Body of pancreas (tissue), 4 donors: Measurements from ENCODE around the gene TPST2. TPM values are rescaled to one million over a fixed set of nuclear protein-coding genes. Genes with fewer than 3 reads are reported as not detected.

Experiments
- ATAC-seq: fragments of 150-250 bp; one replicate; pipeline ENCODE4 v1.9.1; 2016
- DNase-seq, 4 donors: peaks; one replicate each; pipeline ENCODE4 v3.0.0-alpha.2; 2019
- H3K27ac ChIP-seq, 4 donors: fragments of 200-600 bp; sonication (generic); 1 replicate in 3 of 4; 2 replicates in 1 of 4; pipeline versions ENCODE4 v1.5.1 to v1.6.1; 2016 to 2019; ENCODE audit warnings: mild to moderate bottlenecking in 1 of 4, mixed read lengths in 1 of 4, moderate library complexity in 1 of 4
- H3K27me3 ChIP-seq, 2 donors: fragments of 200-600 bp; sonication (generic); one replicate each; pipeline ENCODE4 v1.6.0; 2016; ENCODE audit warnings: mild to moderate bottlenecking in 1 of 2
- H3K36me3 ChIP-seq, 2 donors: fragments of 200-600 bp; sonication (generic); replicated peaks in 1 of 2; 2 replicates each; pipeline ENCODE4 v1.5.1; 2016; ENCODE audit warnings: low read depth in 2 of 2; ENCODE audit not compliant: insufficient read depth in 1 of 2
- H3K4me1 ChIP-seq: fragments of 200-600 bp; sonication (generic); one replicate; pipeline ENCODE4 v1.6.0; 2016
- H3K4me3 ChIP-seq, 2 donors: fragments of 200-600 bp; sonication (generic); 1 replicate in 1 of 2; 2 replicates in 1 of 2; pipeline ENCODE4 v1.5.1; 2016 to 2019
- H3K9me3 ChIP-seq, 3 donors: fragments of 200-600 bp; sonication (generic); 1 replicate in 2 of 3; 2 replicates in 1 of 3; pipeline ENCODE4 v1.5.1; 2016
- POLR2A ChIP-seq, 3 donors: fragments of 450-650 bp; IDR thresholded peaks; one replicate each; pipeline ENCODE4 v1.6.1; 2016; ENCODE audit warnings: antibody characterized with exemption in 3 of 3, mild to moderate bottlenecking in 2 of 3
- WGBS, 2 donors: methylation state at CpG; one replicate each; pipeline ENCODE4 v1.1.5; 2017; 5-methylcytosine and 5-hydroxymethylcytosine counted together
- intact Hi-C: fragments of 100-400 bp; cut with DNase I; formaldehyde crosslinking; loops from one replicate; pipeline ENCODE4 v1.15.1; 2023
- total RNA-seq, 2 donors: library from RNA; depleted of rRNA; stranded (reverse); fragments of >200 nt; gene quantifications; one replicate each; pipeline ENCODE4 v1.1.0, GENCODE V29; 2016
- TF ChIP-seq, protein P1 (sequence below), 7 experiments: fragments of 450-650 bp in 4 of 7; fragments of 200-600 bp in 3 of 7; sonication (generic) in 3 of 7; IDR thresholded peaks; one replicate each; pipeline ENCODE4 v1.5.1; 2016 to 2019; ENCODE audit warnings: antibody characterized with exemption in 7 of 7

Gene TPST2
- 100 to 1,000 TPM; 547 to 586 TPM for total RNA-seq

GRCh38 chr22:26589845-26590736, at the start of gene TPST2:
Gene TPST2 (minus strand): TSS chr22:26590132. CDS start chr22:26541630, 48,502 bp downstream.
- Histone ChIP-seq H3K36me3 (no peaks in the 10 kb centered on the region), H3K27me3 (no peaks in the 10 kb centered on the region), H3K9me3 (no peaks in the 10 kb centered on the region), H3K4me3 (peak within 1 kb of the TSS; percentile 89 to 100), H3K27ac (peak within 1 kb of the TSS; percentile 44 to 85 (median 80)), H3K4me1 (peaks cover 23% of the 10 kb centered on the region)
- DNase-seq = peak; percentile 72 to 83 (median 78)
- TF ChIP-seq, protein P1, sequence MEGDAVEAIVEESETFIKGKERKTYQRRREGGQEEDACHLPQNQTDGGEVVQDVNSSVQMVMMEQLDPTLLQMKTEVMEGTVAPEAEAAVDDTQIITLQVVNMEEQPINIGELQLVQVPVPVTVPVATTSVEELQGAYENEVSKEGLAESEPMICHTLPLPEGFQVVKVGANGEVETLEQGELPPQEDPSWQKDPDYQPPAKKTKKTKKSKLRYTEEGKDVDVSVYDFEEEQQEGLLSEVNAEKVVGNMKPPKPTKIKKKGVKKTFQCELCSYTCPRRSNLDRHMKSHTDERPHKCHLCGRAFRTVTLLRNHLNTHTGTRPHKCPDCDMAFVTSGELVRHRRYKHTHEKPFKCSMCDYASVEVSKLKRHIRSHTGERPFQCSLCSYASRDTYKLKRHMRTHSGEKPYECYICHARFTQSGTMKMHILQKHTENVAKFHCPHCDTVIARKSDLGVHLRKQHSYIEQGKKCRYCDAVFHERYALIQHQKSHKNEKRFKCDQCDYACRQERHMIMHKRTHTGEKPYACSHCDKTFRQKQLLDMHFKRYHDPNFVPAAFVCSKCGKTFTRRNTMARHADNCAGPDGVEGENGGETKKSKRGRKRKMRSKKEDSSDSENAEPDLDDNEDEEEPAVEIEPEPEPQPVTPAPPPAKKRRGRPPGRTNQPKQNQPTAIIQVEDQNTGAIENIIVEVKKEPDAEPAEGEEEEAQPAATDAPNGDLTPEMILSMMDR (IDR thresholded peaks at IDR 0.05) = peak in 3 of 7 experiments; percentile 12 to 27 (median 14)
- peak; percentile 30 to 68 (median 61) for TF ChIP-seq POLR2A (IDR thresholded peaks at IDR 0.05)
- peak; percentile 97 for ATAC-seq
- 1% methylated on average over 18 to 46 of the region's 72 CpGs for WGBS, 2 donors
- intact Hi-C loops = no loop called here

- Histone ChIP-seq H3K27me3 (no peaks in the 10 kb centered on the region), H3K9me3 (no peaks in the 10 kb centered on the region), H3K4me3 (no peak overlapping the region), H3K27ac (no peak overlapping the region), H3K4me1 (no peaks in the 10 kb centered on the region), H3K36me3 (no peaks in the 10 kb centered on the region)
- intact Hi-C loops = no loop called here
- 19 to 43% methylated on average over 1 of the region's 1 CpG for WGBS, 2 donors
- DNase-seq (no peak), ATAC-seq (no peak)
- no peak for TF ChIP-seq POLR2A (IDR thresholded peaks at IDR 0.05)
- TF ChIP-seq, protein P1 (IDR thresholded peaks at IDR 0.05) = no peak
Observed at GRCh38 chr22:26636296-26636695, 46.4 kb upstream of the TPST2 start.

DNA sequence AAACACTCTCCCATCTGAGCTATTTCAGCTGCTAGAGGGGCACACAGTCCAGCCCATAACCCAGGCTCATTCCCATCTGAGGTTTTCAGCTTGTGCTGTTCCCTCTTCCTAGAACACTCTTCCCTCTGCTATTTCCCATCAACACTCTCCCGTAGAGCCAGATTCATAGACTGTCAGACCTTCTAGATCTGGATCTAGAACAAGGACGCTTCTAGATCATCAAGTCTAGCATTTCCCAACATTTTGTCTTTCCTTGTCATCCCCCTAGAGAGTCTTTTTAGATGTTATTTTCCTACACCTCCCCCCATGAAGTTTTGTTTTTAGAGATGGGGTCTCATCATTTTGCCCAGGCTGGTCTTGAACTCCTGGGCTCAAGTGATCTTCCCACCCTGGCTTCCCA, 45.2 kb upstream of the TPST2 start:
- H3K27ac ChIP-seq = no peak overlapping the region
- no peak overlapping the region for H3K4me3 ChIP-seq
- no peaks in the 10 kb centered on the region for H3K36me3 ChIP-seq
- H3K4me1 ChIP-seq = no peaks in the 10 kb centered on the region
- DNase-seq = no peak
- no peak for ATAC-seq
- 67 to 80% methylated on average over 2 of the region's 2 CpGs for WGBS, 2 donors
- TF ChIP-seq, protein P1 (IDR thresholded peaks at IDR 0.05) = no peak
- no peak for TF ChIP-seq POLR2A (IDR thresholded peaks at IDR 0.05)
- intact Hi-C loops = no loop called here
- no peaks in the 10 kb centered on the region for H3K27me3 ChIP-seq
- H3K9me3 ChIP-seq = no peaks in the 10 kb centered on the region

DNA sequence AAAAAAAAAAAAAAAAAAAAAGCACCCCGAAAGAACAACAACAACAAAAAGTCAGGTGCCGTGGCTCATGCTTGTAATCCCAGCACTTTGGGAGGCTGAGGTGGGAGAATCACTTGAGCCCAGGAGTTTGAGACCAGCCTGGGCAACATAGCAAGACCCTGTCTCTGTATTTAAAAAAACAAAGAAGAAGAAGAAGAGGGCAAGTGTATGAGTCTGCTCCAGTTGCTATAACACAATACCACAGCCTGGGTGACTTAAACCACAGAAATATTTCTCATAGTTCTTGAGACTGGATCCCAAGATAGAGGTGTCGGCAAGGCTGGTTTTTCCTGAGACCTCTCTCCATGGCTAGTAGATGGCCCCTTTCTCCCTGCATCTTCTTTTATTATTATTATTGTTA, 44.3 kb upstream of the TPST2 start:
- no peak for TF ChIP-seq POLR2A (IDR thresholded peaks at IDR 0.05)
- TF ChIP-seq, protein P1 (IDR thresholded peaks at IDR 0.05) = no peak

More for the DNA sequence above, 44.3 kb upstream of the TPST2 start:
- Histone ChIP-seq H3K9me3 (no peaks in the 10 kb centered on the region), H3K4me3 (no peak overlapping the region), H3K36me3 (no peaks in the 10 kb centered on the region), H3K27ac (no peak overlapping the region), H3K27me3 (no peaks in the 10 kb centered on the region), H3K4me1 (no peaks in the 10 kb centered on the region)
- no peak for ATAC-seq
- intact Hi-C loops = no loop called here
- no peak for DNase-seq
- WGBS, 2 donors = 90 to 91% methylated on average over 3 of the region's 3 CpGs
